NCI-H345 (cell line): Measurements from ENCODE around the gene TMEM11.
A peak's percentile ranks its signal among the peaks of the same experiment; 100 is the strongest.

Source experiments
- DNase-seq: peaks from one replicate; lab custom pipeline; 2025; lab: John Stamatoyannopoulos, UW

The TMEM11 gene

GRCh38 chr17:21210411-21211076 is 3.4 kb downstream of the TMEM11 start:
- DNase-seq, result no peak

GRCh38 chr17:21209511-21210175 is 4.3 kb downstream of the TMEM11 start:
- peak; percentile 39 for DNase-seq

- DNase-seq, result no peak
Measured at GRCh38 chr17:21208352-21208751, 5.6 kb downstream of the TMEM11 start.

- no peak for DNase-seq
Measured at GRCh38 chr17:21204935-21205334, 9.0 kb downstream of the TMEM11 start.

- DNase-seq, result no peak
Measured at GRCh38 chr17:21202512-21202911, 11.4 kb downstream of the TMEM11 start.

- no peak for DNase-seq
Measured at GRCh38 chr17:21201874-21202273, 12.1 kb downstream of the TMEM11 start.

- DNase-seq, result no peak
Measured at GRCh38 chr17:21201298-21201595, 12.7 kb downstream of the TMEM11 start.

- no peak for DNase-seq
Measured at GRCh38 chr17:21200590-21201297, 13.2 kb downstream of the TMEM11 start.

- DNase-seq, result no peak
Measured at GRCh38 chr17:21199856-21200255, 14.1 kb downstream of the TMEM11 start.

- no peak for DNase-seq
Measured at GRCh38 chr17:21199311-21199710, 14.7 kb downstream of the TMEM11 start.

- DNase-seq, result no peak
Measured at GRCh38 chr17:21198411-21198810, 15.6 kb downstream of the TMEM11 start.

GRCh38 chr17:21196126-21196525 is 17.8 kb downstream of the TMEM11 start:
- DNase-seq, result no peak

GRCh38 chr17:21194703-21195102 is 19.3 kb downstream of the TMEM11 start:
- DNase-seq, result peak; percentile 26

GRCh38 chr17:21194226-21194625 is 19.7 kb downstream of the TMEM11 start:
- peak; percentile 6 for DNase-seq

GRCh38 chr17:21193031-21193430 is 20.9 kb downstream of the TMEM11 start:
- peak; percentile 57 for DNase-seq

GRCh38 chr17:21192414-21192813 is 21.5 kb downstream of the TMEM11 start:
- DNase-seq, result peak; percentile 38

GRCh38 chr17:21191698-21192097 is 22.3 kb downstream of the TMEM11 start:
- DNase-seq, result no peak

- DNase-seq, result no peak
Measured at GRCh38 chr17:21190078-21190477, 23.9 kb downstream of the TMEM11 start.

GRCh38 chr17:21189361-21189760 is 24.6 kb downstream of the TMEM11 start:
- DNase-seq, result no peak

GRCh38 chr17:21186399-21187187 is 27.4 kb downstream of the TMEM11 start:
- DNase-seq, result no peak

- no peak for DNase-seq
Measured at GRCh38 chr17:21185061-21185460, 28.9 kb downstream of the TMEM11 start.

- DNase-seq, result no peak
Measured at GRCh38 chr17:21184570-21184969, 29.4 kb downstream of the TMEM11 start.

GRCh38 chr17:21183468-21183867 is 30.5 kb downstream of the TMEM11 start:
- no peak for DNase-seq
